NCI-H1105 (cell line): ENCODE results near the gene KRT4.

Experiments used
- DNase-seq: peaks from one replicate; lab custom pipeline; 2025; lab: John Stamatoyannopoulos, UW

The KRT4 gene

GRCh38 chr12:52821826-52822660 lies 8.1 kb upstream of the KRT4 start:
- DNase-seq, result no peak

GRCh38 chr12:52821071-52821730 lies 7.3 kb upstream of the KRT4 start:
- no peak for DNase-seq

- DNase-seq, result no peak
Measured at GRCh38 chr12:52820521-52820920, 6.6 kb upstream of the KRT4 start.

- DNase-seq, result no peak
Measured at GRCh38 chr12:52819731-52820510, 6.0 kb upstream of the KRT4 start.

GRCh38 chr12:52818887-52819420 lies 5.0 kb upstream of the KRT4 start:
- DNase-seq, result no peak

- no peak for DNase-seq
Measured at GRCh38 chr12:52818388-52818787, 4.5 kb upstream of the KRT4 start.

- no peak for DNase-seq
Measured at GRCh38 chr12:52817699-52818238, 3.9 kb upstream of the KRT4 start.

- no peak for DNase-seq
Measured at GRCh38 chr12:52817003-52817698, 3.2 kb upstream of the KRT4 start.

GRCh38 chr12:52815676-52816588 lies 2.0 kb upstream of the KRT4 start:
- DNase-seq, result no peak

- no peak for DNase-seq
Measured at GRCh38 chr12:52815161-52815560, 1.2 kb upstream of the KRT4 start.

- no peak for DNase-seq
Measured at GRCh38 chr12:52814710-52815155, 817 bp upstream of the KRT4 start.

- no peak for DNase-seq
Measured at GRCh38 chr12:52813203-52813819, 605 bp downstream of the KRT4 start.

- no peak for DNase-seq
Measured at GRCh38 chr12:52812749-52813148, 1.2 kb downstream of the KRT4 start.

- no peak for DNase-seq
Measured at GRCh38 chr12:52812073-52812400, 1.9 kb downstream of the KRT4 start.

- no peak for DNase-seq
Measured at GRCh38 chr12:52811191-52812072, 2.5 kb downstream of the KRT4 start.

- no peak for DNase-seq
Measured at GRCh38 chr12:52810554-52810953, 3.4 kb downstream of the KRT4 start.

- no peak for DNase-seq
Measured at GRCh38 chr12:52809166-52809565, 4.8 kb downstream of the KRT4 start.

GRCh38 chr12:52808573-52809160 lies 5.2 kb downstream of the KRT4 start:
- no peak for DNase-seq
